ENCODE data around the gene ADAMTS17. TPM values are rescaled to one million over a fixed set of nuclear protein-coding genes. Genes with fewer than 3 reads are reported as not detected.

ADAMTS17 gene
- total RNA-seq, 1 experiment from 2014 or later, result 1.8 TPM

GRCh38 chr15:100053474-100054121 is 288.2 kb downstream of the ADAMTS17 start:
- ChIA-PET POLR2A (no interaction called here), CTCF (no interaction called here)
- peaks cover 10% of the 10 kb centered on the region; the same call in 1 of the 2 replicates for H3K4me1 Mint-ChIP-seq
- H3K4me3 Mint-ChIP-seq, result no peak overlapping the region
- no peak for ATAC-seq
- TF ChIP-seq HMGA2 (CRISPR knock-in tag; IDR thresholded peaks at IDR 0.05) (no peak), ATF6 (CRISPR knock-in tag; IDR thresholded peaks at IDR 0.05) (no peak), JUN (CRISPR knock-in tag; IDR thresholded peaks at IDR 0.05) (no peak), PRDM15 (CRISPR knock-in tag; IDR thresholded peaks at IDR 0.05) (no peak), ATF1 (CRISPR knock-in tag; IDR thresholded peaks at IDR 0.05) (no peak), ELF4 (CRISPR knock-in tag; IDR thresholded peaks at IDR 0.05; ENCODE audit: low read depth) (no peak), KAT7 (CRISPR knock-in tag; IDR thresholded peaks at IDR 0.05; ENCODE audit: borderline replicate concordance) (no peak), AFF4 (CRISPR knock-in tag; IDR thresholded peaks at IDR 0.05; ENCODE audit: borderline replicate concordance) (no peak), EMX1 (CRISPR knock-in tag; IDR thresholded peaks at IDR 0.05) (no peak), ZNF263 (CRISPR knock-in tag; IDR thresholded peaks at IDR 0.05; ENCODE audit: low read depth) (no peak), ZNF121 (CRISPR knock-in tag; IDR thresholded peaks at IDR 0.05) (no peak), NR1H2 (CRISPR knock-in tag; IDR thresholded peaks at IDR 0.05) (no peak)
- TF ChIP-seq, protein P1, sequence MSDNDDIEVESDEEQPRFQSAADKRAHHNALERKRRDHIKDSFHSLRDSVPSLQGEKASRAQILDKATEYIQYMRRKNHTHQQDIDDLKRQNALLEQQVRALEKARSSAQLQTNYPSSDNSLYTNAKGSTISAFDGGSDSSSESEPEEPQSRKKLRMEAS (CRISPR knock-in tag; IDR thresholded peaks at IDR 0.05), result no peak
- TF ChIP-seq, protein P2, sequence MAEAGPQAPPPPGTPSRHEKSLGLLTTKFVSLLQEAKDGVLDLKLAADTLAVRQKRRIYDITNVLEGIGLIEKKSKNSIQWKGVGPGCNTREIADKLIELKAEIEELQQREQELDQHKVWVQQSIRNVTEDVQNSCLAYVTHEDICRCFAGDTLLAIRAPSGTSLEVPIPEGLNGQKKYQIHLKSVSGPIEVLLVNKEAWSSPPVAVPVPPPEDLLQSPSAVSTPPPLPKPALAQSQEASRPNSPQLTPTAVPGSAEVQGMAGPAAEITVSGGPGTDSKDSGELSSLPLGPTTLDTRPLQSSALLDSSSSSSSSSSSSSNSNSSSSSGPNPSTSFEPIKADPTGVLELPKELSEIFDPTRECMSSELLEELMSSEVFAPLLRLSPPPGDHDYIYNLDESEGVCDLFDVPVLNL (CRISPR knock-in tag; IDR thresholded peaks at IDR 0.05; ENCODE audit: borderline replicate concordance, low read depth), result no peak
- TF ChIP-seq, protein P3, sequence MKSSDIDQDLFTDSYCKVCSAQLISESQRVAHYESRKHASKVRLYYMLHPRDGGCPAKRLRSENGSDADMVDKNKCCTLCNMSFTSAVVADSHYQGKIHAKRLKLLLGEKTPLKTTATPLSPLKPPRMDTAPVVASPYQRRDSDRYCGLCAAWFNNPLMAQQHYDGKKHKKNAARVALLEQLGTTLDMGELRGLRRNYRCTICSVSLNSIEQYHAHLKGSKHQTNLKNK (CRISPR knock-in tag; IDR thresholded peaks at IDR 0.05), result no peak
- H3K9me3 Mint-ChIP-seq, result no peaks in the 10 kb centered on the region
- no peaks in the 10 kb centered on the region for H3K36me3 Mint-ChIP-seq
- DNase-seq (ENCODE audit: low spot score), result no peak
- peaks cover 7% of the 10 kb centered on the region for H3K27me3 Mint-ChIP-seq (ENCODE audit: low read depth)
- no peak overlapping the region for H3K27ac Mint-ChIP-seq
